ENCODE results near the gene SENP5. TPM values are rescaled to one million over a fixed set of nuclear protein-coding genes. Genes with fewer than 3 reads are reported as not detected.
A peak's percentile ranks its signal among the peaks of the same experiment; 100 is the strongest.

Gene SENP5
- total RNA-seq, 3 donors from 2014 or later: 40.3 to 50.9 (median 40.5) TPM

DNA sequence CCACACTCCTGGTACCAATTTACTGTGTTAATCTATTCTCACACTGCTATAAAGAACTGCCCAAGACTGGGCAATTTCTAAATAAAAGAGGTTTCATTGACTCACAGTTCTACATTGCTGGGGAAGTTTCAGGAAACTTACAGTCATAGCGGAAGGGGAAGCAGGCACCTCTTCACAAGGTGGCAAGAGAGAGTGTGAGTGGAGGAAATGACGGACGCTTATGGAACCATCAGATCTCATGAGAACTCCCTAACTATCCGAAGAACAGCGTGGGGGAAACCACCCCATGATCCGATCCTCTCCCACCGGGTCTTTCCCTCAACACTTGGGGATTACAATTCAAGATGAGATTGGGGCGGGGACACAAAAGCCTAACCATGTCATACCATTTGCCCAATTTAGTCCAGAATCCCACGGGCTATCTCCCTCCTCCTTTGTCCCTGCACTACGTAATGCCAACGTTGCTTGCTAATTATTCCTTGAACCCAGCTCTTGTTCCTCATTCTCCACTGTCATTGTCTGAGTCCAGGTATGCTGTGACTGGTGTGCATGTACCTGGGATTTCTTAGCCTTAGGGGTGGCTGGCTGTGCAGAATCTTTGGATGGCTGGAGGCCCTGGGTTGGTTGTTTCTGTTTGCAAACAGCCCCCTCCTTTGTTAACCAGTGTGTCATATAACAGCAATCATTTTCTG lies 97.5 kb downstream of the SENP5 start:
- no peak overlapping the region for H3K4me3 ChIP-seq
- peaks cover 0 to 5% of the 10 kb centered on the region in 2 donors for H3K4me1 ChIP-seq
- no peak for DNase-seq (ENCODE audit: low spot score in 2 of 2)
- H3K27me3 ChIP-seq: no peaks in the 10 kb centered on the region
- TF ChIP-seq, protein P1, sequence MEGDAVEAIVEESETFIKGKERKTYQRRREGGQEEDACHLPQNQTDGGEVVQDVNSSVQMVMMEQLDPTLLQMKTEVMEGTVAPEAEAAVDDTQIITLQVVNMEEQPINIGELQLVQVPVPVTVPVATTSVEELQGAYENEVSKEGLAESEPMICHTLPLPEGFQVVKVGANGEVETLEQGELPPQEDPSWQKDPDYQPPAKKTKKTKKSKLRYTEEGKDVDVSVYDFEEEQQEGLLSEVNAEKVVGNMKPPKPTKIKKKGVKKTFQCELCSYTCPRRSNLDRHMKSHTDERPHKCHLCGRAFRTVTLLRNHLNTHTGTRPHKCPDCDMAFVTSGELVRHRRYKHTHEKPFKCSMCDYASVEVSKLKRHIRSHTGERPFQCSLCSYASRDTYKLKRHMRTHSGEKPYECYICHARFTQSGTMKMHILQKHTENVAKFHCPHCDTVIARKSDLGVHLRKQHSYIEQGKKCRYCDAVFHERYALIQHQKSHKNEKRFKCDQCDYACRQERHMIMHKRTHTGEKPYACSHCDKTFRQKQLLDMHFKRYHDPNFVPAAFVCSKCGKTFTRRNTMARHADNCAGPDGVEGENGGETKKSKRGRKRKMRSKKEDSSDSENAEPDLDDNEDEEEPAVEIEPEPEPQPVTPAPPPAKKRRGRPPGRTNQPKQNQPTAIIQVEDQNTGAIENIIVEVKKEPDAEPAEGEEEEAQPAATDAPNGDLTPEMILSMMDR (IDR thresholded peaks at IDR 0.05): no peak
- no peak for TF ChIP-seq POLR2AphosphoS5 (IDR thresholded peaks at IDR 0.05)
- TF ChIP-seq POLR2A (IDR thresholded peaks at IDR 0.05): no peak
- H3K27ac ChIP-seq: no peak overlapping the region
- H3K36me3 ChIP-seq: no peaks in the 10 kb centered on the region
- intact Hi-C loops (cut with DNase I; ENCODE audit: low total_unique reads): no loop called here
- H3K9me3 ChIP-seq: no peaks in the 10 kb centered on the region

DNA sequence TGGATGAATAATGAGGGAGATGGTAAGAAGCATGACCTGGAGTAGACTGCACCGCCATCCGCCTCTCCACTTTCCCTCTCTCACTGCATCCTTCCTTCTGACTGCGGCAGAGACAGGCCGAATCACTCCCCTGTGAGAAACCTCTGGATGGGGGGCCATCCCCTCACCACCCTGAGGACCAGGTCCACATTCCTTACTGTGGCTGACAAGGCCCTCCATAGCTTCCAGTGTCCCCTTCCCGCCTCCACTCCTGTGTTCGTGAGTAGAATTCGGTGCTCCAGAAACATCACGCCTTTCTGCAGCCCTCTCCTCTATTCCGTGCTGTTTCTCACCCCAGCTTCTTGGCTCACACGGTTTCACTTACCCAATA lies 98.1 kb downstream of the SENP5 start:
- H3K27ac ChIP-seq: no peak overlapping the region
- no peaks in the 10 kb centered on the region for H3K9me3 ChIP-seq
- H3K36me3 ChIP-seq: no peaks in the 10 kb centered on the region
- H3K4me3 ChIP-seq: no peak overlapping the region
- DNase-seq (ENCODE audit: low spot score in 2 of 2): no peak
- H3K27me3 ChIP-seq: no peaks in the 10 kb centered on the region
- TF ChIP-seq, protein P1 (IDR thresholded peaks at IDR 0.05): no peak
- no peak for TF ChIP-seq POLR2A (IDR thresholded peaks at IDR 0.05)
- TF ChIP-seq POLR2AphosphoS5 (IDR thresholded peaks at IDR 0.05): no peak
- intact Hi-C loops (cut with DNase I; ENCODE audit: low total_unique reads): no loop called here
- peaks cover 0 to 5% of the 10 kb centered on the region in 2 donors for H3K4me1 ChIP-seq

DNA sequence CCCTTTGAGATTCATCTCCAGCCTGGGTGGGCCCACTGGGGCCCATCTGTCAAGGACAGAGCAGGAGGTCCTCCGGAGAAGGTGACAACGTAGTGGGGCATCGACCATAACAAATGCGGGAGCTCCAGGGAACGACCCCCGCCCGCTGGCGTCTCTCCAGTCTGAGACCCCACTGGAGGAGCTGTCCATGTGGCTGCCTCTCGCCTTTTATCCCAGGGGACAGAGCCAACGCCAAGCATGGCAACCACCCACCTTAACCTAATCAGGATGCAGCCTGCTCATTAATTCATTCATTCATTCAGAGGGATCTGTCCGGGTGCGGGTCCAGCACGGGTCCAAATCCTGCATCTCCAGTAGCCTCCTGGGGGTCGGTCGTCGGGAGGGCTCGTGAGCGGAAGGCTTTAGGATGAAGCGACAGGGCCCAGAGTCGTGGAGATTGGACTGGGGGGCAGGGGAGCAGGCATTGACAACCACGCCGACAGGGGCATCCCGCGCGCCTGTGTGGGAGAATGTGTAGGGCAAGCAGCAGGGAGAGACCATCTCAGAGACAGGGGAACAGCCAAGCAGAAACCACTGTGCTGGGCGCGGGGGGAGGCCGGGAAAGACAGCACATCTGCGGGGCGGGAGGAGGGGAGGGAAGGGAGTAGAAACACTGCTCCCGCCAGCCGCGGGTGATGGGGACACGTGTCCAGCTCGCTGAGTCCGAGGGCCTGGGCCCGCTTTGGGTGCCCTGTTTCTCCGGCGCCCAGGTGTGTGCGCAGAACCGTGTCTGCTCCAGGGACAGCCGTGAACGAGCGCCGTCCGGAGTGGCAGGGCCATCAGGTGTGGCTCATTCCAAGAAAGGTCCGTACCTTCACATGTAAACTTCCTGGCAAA lies 99.0 kb downstream of the SENP5 start:
- Histone ChIP-seq H3K4me3 (no peak overlapping the region), H3K27me3 (no peaks in the 10 kb centered on the region), H3K9me3 (no peaks in the 10 kb centered on the region), H3K36me3 (no peaks in the 10 kb centered on the region), H3K27ac (no peak overlapping the region), H3K4me1 (peaks cover 0 to 5% of the 10 kb centered on the region in 2 donors)
- no peak for TF ChIP-seq POLR2A (IDR thresholded peaks at IDR 0.05)
- TF ChIP-seq POLR2AphosphoS5 (IDR thresholded peaks at IDR 0.05): no peak
- TF ChIP-seq, protein P1 (IDR thresholded peaks at IDR 0.05): no peak
- DNase-seq (ENCODE audit: low spot score in 2 of 2): no peak
- intact Hi-C loops (cut with DNase I; ENCODE audit: low total_unique reads): no loop called here

DNA sequence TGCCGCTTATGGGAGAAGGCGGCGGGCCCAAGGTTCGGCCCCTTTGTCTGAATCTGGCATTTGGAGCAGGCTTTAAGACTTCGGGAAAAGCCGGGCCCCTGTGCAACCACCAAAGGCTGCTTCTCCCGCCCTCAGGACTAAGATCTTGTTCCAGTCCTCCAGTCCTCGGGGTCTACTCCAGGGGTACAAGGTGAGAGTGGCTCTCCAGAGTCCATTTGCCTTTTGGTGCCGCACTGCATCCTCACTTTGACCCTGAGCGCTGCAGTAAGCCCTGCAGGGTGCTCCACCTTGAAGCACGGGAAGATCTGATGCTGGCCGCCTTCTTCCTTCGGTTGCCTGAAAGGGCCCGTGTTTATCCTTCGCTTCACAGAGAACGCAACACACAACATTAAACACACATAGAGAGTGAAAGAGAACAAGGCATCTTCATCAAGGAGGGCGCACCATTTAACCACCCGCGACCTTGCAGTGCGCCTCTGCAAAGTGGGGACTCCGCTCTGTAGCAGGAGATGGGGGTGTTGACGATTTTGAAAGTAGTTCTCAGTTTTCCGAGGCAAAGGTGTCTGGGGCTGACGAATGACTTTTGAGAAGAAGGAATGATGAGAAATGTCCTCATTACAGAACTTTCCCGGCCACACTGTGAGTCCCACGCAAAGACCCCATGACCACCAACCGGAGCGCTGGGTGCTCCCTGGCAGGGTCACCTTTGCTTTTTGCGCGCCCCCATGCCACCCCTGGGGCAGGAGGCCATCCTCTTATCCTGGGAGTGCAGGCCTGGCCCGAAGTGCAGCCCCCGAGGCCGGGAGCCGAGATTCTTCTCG lies 99.9 kb downstream of the SENP5 start:
- Histone ChIP-seq H3K27me3 (no peaks in the 10 kb centered on the region), H3K4me1 (peaks cover 0 to 5% of the 10 kb centered on the region in 2 donors), H3K27ac (no peak overlapping the region), H3K4me3 (peak overlapping the region; percentile 69 to 97 (median 78)), H3K9me3 (no peaks in the 10 kb centered on the region), H3K36me3 (no peaks in the 10 kb centered on the region)
- no peak for DNase-seq (ENCODE audit: low spot score in 2 of 2)
- intact Hi-C loops (cut with DNase I; ENCODE audit: low total_unique reads): no loop called here
- TF ChIP-seq POLR2AphosphoS5 (IDR thresholded peaks at IDR 0.05): no peak
- TF ChIP-seq, protein P1 (IDR thresholded peaks at IDR 0.05): no peak
- no peak for TF ChIP-seq POLR2A (IDR thresholded peaks at IDR 0.05)

Data from breast epithelium (tissue), 4 donors.